Neural crest cell (in vitro differentiated cells): ENCODE results near the gene JADE2. TPM values are rescaled to one million over a fixed set of nuclear protein-coding genes. Genes with fewer than 3 reads are reported as not detected.

ENCODE experiments used
- DNase-seq: peaks from one replicate; pipeline ENCODE4 v3.0.0; 2021; ENCODE audit warnings: low read depth, mixed read lengths, low spot score
- H3K27ac Mint-ChIP-seq: one replicate; pipeline ENCODE4 v1.8.0; 2021; ENCODE audit warnings: mild to moderate bottlenecking, mixed read lengths; ENCODE audit not compliant: unreplicated experiment
- H3K27me3 Mint-ChIP-seq: 2 replicates; pipeline ENCODE4 v1.8.0; 2021; ENCODE audit warnings: low read depth, mild to moderate bottlenecking, mixed read lengths
- H3K36me3 Mint-ChIP-seq: 2 replicates; pipeline ENCODE4 v1.8.0; 2021; ENCODE audit warnings: low read depth, mild to moderate bottlenecking, mixed read lengths
- H3K4me1 Mint-ChIP-seq: 2 replicates; pipeline ENCODE4 v1.8.0; 2021; ENCODE audit warnings: mixed read lengths
- H3K4me3 Mint-ChIP-seq: one replicate; pipeline ENCODE4 v1.8.0; 2021; ENCODE audit warnings: mild to moderate bottlenecking, mixed read lengths
- H3K9me3 Mint-ChIP-seq: 2 replicates; pipeline ENCODE4 v1.8.0; 2021; ENCODE audit warnings: mixed read lengths
- total RNA-seq: library from RNA; stranded (reverse); gene quantifications from 2 replicates; pipeline ENCODE4 v1.2.1, GENCODE V29; 2021
- TF ChIP-seq, protein P1 (sequence below): fragments of 200-600 bp; sonication (generic); conservative IDR thresholded peaks from 2 replicates; pipeline ENCODE4 v1.5.0; 2021; ENCODE audit warnings: antibody characterized with exemption, mild to moderate bottlenecking

Gene JADE2
- total RNA-seq, 1 donor from 2014 or later = 2.1 TPM

DNA sequence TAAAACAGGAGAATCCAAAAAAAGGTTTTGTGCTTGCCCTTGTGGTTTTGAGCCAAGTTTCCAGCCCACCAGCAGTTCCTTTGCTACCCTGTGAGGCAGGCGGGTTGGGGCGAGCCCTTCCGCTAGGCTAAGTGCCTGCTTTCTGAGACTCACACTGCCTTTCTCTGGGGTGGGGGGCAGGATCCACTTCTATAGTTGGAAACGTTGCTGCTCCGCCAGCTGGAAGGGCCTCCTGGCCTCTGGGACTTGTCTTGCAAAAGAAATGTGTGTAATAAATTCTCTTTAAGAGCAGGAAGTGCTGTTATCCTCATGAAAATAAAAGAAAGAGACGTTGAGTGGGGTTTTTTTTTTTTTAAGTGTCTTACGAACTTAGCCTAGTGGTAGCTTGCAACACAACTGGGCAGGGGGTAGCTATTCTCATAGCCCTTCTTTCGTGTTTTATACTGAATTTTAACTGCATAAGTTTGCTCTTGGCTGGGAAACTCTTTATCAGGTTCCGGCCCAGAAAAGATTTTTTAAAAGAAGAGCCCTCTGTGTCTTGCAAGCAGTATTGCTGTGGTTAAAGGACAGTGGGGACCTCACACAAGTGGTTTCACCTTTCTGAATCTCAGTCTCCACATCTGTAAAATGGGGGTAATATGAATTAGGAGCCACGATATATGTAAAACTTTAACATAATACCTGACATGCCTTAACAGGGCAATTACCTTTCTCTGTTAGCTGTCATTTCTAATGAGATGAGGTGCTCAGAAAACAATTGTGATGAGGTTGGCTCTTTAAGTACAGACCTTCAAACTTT, 19.8 kb downstream of the JADE2 start:
- TF ChIP-seq, protein P1, sequence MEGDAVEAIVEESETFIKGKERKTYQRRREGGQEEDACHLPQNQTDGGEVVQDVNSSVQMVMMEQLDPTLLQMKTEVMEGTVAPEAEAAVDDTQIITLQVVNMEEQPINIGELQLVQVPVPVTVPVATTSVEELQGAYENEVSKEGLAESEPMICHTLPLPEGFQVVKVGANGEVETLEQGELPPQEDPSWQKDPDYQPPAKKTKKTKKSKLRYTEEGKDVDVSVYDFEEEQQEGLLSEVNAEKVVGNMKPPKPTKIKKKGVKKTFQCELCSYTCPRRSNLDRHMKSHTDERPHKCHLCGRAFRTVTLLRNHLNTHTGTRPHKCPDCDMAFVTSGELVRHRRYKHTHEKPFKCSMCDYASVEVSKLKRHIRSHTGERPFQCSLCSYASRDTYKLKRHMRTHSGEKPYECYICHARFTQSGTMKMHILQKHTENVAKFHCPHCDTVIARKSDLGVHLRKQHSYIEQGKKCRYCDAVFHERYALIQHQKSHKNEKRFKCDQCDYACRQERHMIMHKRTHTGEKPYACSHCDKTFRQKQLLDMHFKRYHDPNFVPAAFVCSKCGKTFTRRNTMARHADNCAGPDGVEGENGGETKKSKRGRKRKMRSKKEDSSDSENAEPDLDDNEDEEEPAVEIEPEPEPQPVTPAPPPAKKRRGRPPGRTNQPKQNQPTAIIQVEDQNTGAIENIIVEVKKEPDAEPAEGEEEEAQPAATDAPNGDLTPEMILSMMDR = no peak
- no peak for DNase-seq
- Mint-ChIP-seq H3K4me1 (peaks cover 8% of the 10 kb centered on the region), H3K36me3 (no peaks in the 10 kb centered on the region), H3K9me3 (no peaks in the 10 kb centered on the region), H3K27ac (no peak overlapping the region), H3K27me3 (no peaks in the 10 kb centered on the region), H3K4me3 (no peak overlapping the region)

DNA sequence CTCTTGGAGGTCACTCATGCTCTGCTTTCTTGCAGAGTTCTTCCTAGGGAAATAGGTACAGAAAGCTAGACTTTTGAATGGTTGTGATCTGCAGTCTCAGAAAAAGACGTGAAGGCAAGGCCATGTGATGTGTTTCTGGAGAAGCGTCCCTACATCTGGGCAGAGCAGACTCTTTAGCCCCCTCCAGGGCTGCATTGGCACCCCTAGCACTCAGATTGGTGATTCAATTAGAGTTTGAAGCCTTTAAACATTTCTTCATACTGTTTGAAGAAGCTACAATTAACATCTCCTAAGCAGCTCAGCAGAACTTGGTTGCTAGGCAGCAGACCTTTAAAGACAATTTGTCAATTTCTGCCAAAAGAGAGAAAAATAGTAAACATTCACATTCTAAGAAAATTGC, 21.6 kb downstream of the JADE2 start:
- Mint-ChIP-seq H3K4me1 (peaks cover 8% of the 10 kb centered on the region), H3K27me3 (no peaks in the 10 kb centered on the region), H3K9me3 (no peaks in the 10 kb centered on the region), H3K27ac (no peak overlapping the region), H3K36me3 (no peaks in the 10 kb centered on the region), H3K4me3 (no peak overlapping the region)
- TF ChIP-seq, protein P1 = no peak
- no peak for DNase-seq

- TF ChIP-seq, protein P1 = no peak
- no peak overlapping the region for H3K27ac Mint-ChIP-seq
- H3K4me3 Mint-ChIP-seq = no peak overlapping the region
- H3K36me3 Mint-ChIP-seq = no peaks in the 10 kb centered on the region
- no peak for DNase-seq
- H3K4me1 Mint-ChIP-seq = peaks cover 8% of the 10 kb centered on the region
- H3K27me3 Mint-ChIP-seq = no peaks in the 10 kb centered on the region
- no peaks in the 10 kb centered on the region for H3K9me3 Mint-ChIP-seq
These were observed 22.1 kb downstream of the JADE2 start for GRCh38 chr5:134547579-134547978.

- no peak overlapping the region for H3K27ac Mint-ChIP-seq
- H3K36me3 Mint-ChIP-seq = no peaks in the 10 kb centered on the region
- TF ChIP-seq, protein P1 = no peak
- no peak overlapping the region for H3K4me3 Mint-ChIP-seq
- peaks cover 8% of the 10 kb centered on the region for H3K4me1 Mint-ChIP-seq
- no peaks in the 10 kb centered on the region for H3K27me3 Mint-ChIP-seq
- DNase-seq = no peak
- no peaks in the 10 kb centered on the region for H3K9me3 Mint-ChIP-seq
These were observed 22.7 kb downstream of the JADE2 start for GRCh38 chr5:134547999-134548658.

DNA sequence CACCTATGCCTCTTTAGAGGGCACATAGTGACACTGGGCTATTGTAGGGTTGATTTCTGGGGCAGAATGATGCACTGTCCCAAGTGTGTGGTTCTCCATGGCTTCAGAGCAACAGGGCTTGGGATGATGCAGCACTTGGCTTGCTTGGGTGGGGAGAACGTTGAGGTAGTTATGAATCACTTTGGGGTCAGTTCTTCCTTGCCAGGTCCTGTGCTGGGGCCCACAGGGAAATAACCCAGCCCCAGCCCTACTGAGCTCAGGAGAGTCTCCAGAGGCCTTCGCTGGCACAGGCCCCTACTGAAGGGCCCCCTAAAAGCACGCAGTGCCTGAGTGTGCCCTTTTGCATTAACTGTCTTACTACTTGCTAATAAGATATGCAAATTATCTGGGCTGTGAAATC, 24.2 kb downstream of the JADE2 start:
- Mint-ChIP-seq H3K4me3 (no peak overlapping the region), H3K27ac (no peak overlapping the region), H3K4me1 (peaks cover 13% of the 10 kb centered on the region), H3K36me3 (no peaks in the 10 kb centered on the region), H3K9me3 (no peaks in the 10 kb centered on the region), H3K27me3 (no peaks in the 10 kb centered on the region)
- TF ChIP-seq, protein P1 = no peak
- no peak for DNase-seq
